Activated B cell treated with CpG ODN at 0.5 μM for 24 hours (primary cell): ENCODE results near the gene OR4C16. TPM values are rescaled to one million over a fixed set of nuclear protein-coding genes. Genes with fewer than 3 reads are reported as not detected.

ENCODE experiments used
- ATAC-seq: fragments of 200-7000 bp; cut with Tn5 transposase; one replicate; pipeline ENCODE4 v1.10.0; 2021; ENCODE audit warnings: low read depth, mild to moderate bottlenecking, moderate library complexity
- CTCF ChIA-PET: fragments of 350-600 bp; sonication (Branson Sonifier 250); formaldehyde crosslinking; loops from one replicate; lab custom pipeline; 2021; ENCODE audit warnings: antibody characterized with exemption; lab: Charles Lee
- POLR2A ChIA-PET: fragments of 350-600 bp; sonication (Branson Sonifier 250); formaldehyde crosslinking; loops from one replicate; lab custom pipeline; 2021; ENCODE audit warnings: antibody characterized with exemption; lab: Charles Lee
- DNase-seq: peaks from one replicate; pipeline ENCODE4 v3.0.0; 2022
- H3K27ac Mint-ChIP-seq: one replicate; pipeline ENCODE4 v1.8.0; 2020; ENCODE audit warnings: mixed read lengths
- H3K27me3 Mint-ChIP-seq: one replicate; pipeline ENCODE4 v1.8.0; 2021; ENCODE audit warnings: mixed read lengths
- H3K36me3 Mint-ChIP-seq: one replicate; pipeline ENCODE4 v1.8.0; 2021; ENCODE audit warnings: low read depth, mixed read lengths
- H3K4me1 Mint-ChIP-seq: one replicate; pipeline ENCODE4 v1.8.0; 2021; ENCODE audit warnings: mixed read lengths
- H3K4me3 Mint-ChIP-seq: one replicate; pipeline ENCODE4 v1.8.0; 2020; ENCODE audit warnings: mild to moderate bottlenecking, mixed read lengths
- H3K9me3 Mint-ChIP-seq: one replicate; pipeline ENCODE4 v1.8.0; 2020; ENCODE audit warnings: mixed read lengths
- intact Hi-C: fragments of 100-400 bp; cut with micrococcal nuclease; formaldehyde crosslinking; loops from one replicate; pipeline ENCODE4 v1.15.1; 2024
- total RNA-seq: library from RNA; stranded (reverse); gene quantifications from 2 replicates; pipeline ENCODE4 v1.2.3, GENCODE V29; 2022
- TF ChIP-seq, protein P1 (sequence below): fragments of 200-600 bp; IDR thresholded peaks from one replicate; pipeline ENCODE4 v1.8.0; 2022; ENCODE audit warnings: antibody characterized with exemption, mild to moderate bottlenecking

Gene OR4C16, protein sequence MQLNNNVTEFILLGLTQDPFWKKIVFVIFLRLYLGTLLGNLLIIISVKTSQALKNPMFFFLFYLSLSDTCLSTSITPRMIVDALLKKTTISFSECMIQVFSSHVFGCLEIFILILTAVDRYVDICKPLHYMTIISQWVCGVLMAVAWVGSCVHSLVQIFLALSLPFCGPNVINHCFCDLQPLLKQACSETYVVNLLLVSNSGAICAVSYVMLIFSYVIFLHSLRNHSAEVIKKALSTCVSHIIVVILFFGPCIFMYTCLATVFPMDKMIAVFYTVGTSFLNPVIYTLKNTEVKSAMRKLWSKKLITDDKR
- not detected in 2 replicates for total RNA-seq

DNA sequence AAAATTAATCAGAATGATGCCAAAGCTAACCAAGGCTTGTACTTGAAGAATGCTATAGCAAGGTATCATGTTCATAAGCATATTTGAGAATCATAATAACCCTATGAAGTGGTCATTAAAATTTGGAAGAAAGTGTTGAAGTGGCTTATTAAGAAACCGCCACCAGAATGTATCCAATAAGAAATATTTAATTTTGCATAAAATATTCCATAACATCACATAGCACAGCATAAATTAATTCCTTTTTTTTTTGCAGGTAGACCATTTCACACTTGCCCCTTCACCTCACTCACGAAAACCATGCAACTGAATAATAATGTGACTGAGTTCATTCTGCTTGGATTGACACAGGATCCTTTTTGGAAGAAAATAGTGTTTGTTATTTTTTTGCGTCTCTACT, at the start of gene OR4C16:
Gene OR4C16 (plus strand): TSS at position 301 of the 400 bp plus-strand sequence. CDS start 0 bp downstream, at position 301.
- no peaks in the 10 kb centered on the region for H3K4me1 Mint-ChIP-seq

GRCh38 chr11:55554169-55554568, 17.8 kb upstream of the OR4C16 start, which contains the start of gene OR4C15:
Gene OR4C15, plus strand, starts transcription at chr11:55554469. Its CDS starts 0 bp downstream, at chr11:55554469.
- POLR2A ChIA-PET, result no interaction called here
- Mint-ChIP-seq H3K36me3 (no peaks in the 10 kb centered on the region), H3K4me1 (no peaks in the 10 kb centered on the region), H3K27ac (no peak within 1 kb of the TSS), H3K9me3 (peaks cover 9% of the 10 kb centered on the region), H3K27me3 (no peaks in the 10 kb centered on the region), H3K4me3 (no peak within 1 kb of the TSS)
- ATAC-seq, result no peak
- CTCF ChIA-PET, result no interaction called here
- intact Hi-C loops, result no loop called here
- TF ChIP-seq, protein P1, sequence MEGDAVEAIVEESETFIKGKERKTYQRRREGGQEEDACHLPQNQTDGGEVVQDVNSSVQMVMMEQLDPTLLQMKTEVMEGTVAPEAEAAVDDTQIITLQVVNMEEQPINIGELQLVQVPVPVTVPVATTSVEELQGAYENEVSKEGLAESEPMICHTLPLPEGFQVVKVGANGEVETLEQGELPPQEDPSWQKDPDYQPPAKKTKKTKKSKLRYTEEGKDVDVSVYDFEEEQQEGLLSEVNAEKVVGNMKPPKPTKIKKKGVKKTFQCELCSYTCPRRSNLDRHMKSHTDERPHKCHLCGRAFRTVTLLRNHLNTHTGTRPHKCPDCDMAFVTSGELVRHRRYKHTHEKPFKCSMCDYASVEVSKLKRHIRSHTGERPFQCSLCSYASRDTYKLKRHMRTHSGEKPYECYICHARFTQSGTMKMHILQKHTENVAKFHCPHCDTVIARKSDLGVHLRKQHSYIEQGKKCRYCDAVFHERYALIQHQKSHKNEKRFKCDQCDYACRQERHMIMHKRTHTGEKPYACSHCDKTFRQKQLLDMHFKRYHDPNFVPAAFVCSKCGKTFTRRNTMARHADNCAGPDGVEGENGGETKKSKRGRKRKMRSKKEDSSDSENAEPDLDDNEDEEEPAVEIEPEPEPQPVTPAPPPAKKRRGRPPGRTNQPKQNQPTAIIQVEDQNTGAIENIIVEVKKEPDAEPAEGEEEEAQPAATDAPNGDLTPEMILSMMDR, result no peak
- no peak for DNase-seq

More for the DNA sequence above, at the start of gene OR4C16:
- no peak within 1 kb of the TSS for H3K4me3 Mint-ChIP-seq
- intact Hi-C loops, result no loop called here
- CTCF ChIA-PET, result no interaction called here
- no peak within 1 kb of the TSS for H3K27ac Mint-ChIP-seq
- POLR2A ChIA-PET, result no interaction called here
- TF ChIP-seq, protein P1, result no peak
- H3K36me3 Mint-ChIP-seq, result no peaks in the 10 kb centered on the region
- ATAC-seq (no peak), DNase-seq (no peak)
- H3K9me3 Mint-ChIP-seq, result peaks cover 17% of the 10 kb centered on the region
- H3K27me3 Mint-ChIP-seq, result no peaks in the 10 kb centered on the region

DNA sequence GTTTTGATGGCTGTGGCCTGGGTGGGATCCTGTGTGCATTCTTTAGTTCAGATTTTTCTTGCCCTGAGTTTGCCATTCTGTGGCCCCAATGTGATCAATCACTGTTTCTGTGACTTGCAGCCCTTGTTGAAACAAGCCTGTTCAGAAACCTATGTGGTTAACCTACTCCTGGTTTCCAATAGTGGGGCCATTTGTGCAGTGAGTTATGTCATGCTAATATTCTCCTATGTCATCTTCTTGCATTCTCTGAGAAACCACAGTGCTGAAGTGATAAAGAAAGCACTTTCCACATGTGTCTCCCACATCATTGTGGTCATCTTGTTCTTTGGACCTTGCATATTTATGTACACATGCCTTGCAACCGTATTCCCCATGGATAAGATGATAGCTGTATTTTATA, 620 bp downstream of the OR4C16 start:
- ChIA-PET CTCF (no interaction called here), POLR2A (no interaction called here)
- ATAC-seq (no peak), DNase-seq (no peak)
- Mint-ChIP-seq H3K4me1 (no peaks in the 10 kb centered on the region), H3K4me3 (no peak overlapping the region), H3K27ac (no peak overlapping the region), H3K36me3 (no peaks in the 10 kb centered on the region), H3K27me3 (no peaks in the 10 kb centered on the region), H3K9me3 (peaks cover 20% of the 10 kb centered on the region)
- TF ChIP-seq, protein P1, result no peak
- intact Hi-C loops, result no loop called here

- no peak for ATAC-seq
- Mint-ChIP-seq H3K27ac (no peak within 1 kb of the TSS), H3K4me3 (no peak within 1 kb of the TSS), H3K36me3 (no peaks in the 10 kb centered on the region), H3K4me1 (no peaks in the 10 kb centered on the region), H3K9me3 (peaks cover 14% of the 10 kb centered on the region), H3K27me3 (no peaks in the 10 kb centered on the region)
- TF ChIP-seq, protein P1, result no peak
- ChIA-PET CTCF (no interaction called here), POLR2A (no interaction called here)
- intact Hi-C loops, result no loop called here
- DNase-seq, result no peak
Observed at GRCh38 chr11:55607545-55607944, 35.6 kb downstream of the OR4C16 start, which contains the start of gene OR4C11. Gene OR4C11, minus strand, starts transcription at chr11:55607645. Its CDS starts 3,272 bp downstream, at chr11:55604373.

Other genes with a start within 250 kb of the OR4C16 start
- gene OR4A16, start 228.9 kb upstream of the OR4C16 start, total RNA-seq, result not detected in 2 replicates
- not detected in 2 replicates for gene OR4A15, start 204.2 kb upstream of the OR4C16 start, total RNA-seq
- gene OR4C15, start 17.7 kb upstream of the OR4C16 start, total RNA-seq, result not detected in 2 replicates
- not detected in 2 replicates for gene OR4C11, start 35.5 kb downstream of the OR4C16 start, total RNA-seq
- gene OR4P4, start 63.0 kb downstream of the OR4C16 start, total RNA-seq, result not detected in 2 replicates
- not detected in 2 replicates for gene OR4S2, start 76.2 kb downstream of the OR4C16 start, total RNA-seq
- gene OR4C6, start 90.1 kb downstream of the OR4C16 start, total RNA-seq, result not detected in 2 replicates
- not detected in 2 replicates for gene OR5D13, start 201.3 kb downstream of the OR4C16 start, total RNA-seq
- gene OR5D14, start 223.4 kb downstream of the OR4C16 start, total RNA-seq, result not detected in 2 replicates
- gene OR5L1, start 239.2 kb downstream of the OR4C16 start, total RNA-seq, result not detected in 2 replicates
- not detected in 2 replicates for gene OR5D18, start 247.5 kb downstream of the OR4C16 start, total RNA-seq